Measurements from ENCODE around the gene PTBP1.

Gene PTBP1

GRCh38 chr19:854549-854948 is 57.3 kb downstream of the PTBP1 start:
- no peak for DNase-seq (ENCODE audit: low read depth)

- no peak for DNase-seq (ENCODE audit: low read depth)
Measured at GRCh38 chr19:855142-855541, 57.9 kb downstream of the PTBP1 start.

GRCh38 chr19:855566-856120 is 58.4 kb downstream of the PTBP1 start:
- DNase-seq (ENCODE audit: low read depth): no peak

- no peak for DNase-seq (ENCODE audit: low read depth)
Measured at GRCh38 chr19:858284-858683, 61.0 kb downstream of the PTBP1 start.

- DNase-seq (ENCODE audit: low read depth): no peak
Measured at GRCh38 chr19:858868-859843, 61.9 kb downstream of the PTBP1 start, which contains the start of gene CFD. Gene CFD (plus strand): TSS chr19:859664. CDS start chr19:859690, 26 bp downstream.

- no peak for DNase-seq (ENCODE audit: low read depth)
Measured at GRCh38 chr19:861141-861755, 64.0 kb downstream of the PTBP1 start.

All from stimulated activated CD8-positive, alpha-beta memory T cell treated with anti-CD3 and anti-CD28 coated beads, Interleukin-7, amount 100 ng/mL, for 24 hours (primary cell).